ENCODE measurements around the gene OLFM1. TPM values are rescaled to one million over a fixed set of nuclear protein-coding genes. Genes with fewer than 3 reads are reported as not detected.
A peak's percentile ranks its signal among the peaks of the same experiment; 100 is the strongest.
"Not testable (repeated sequence)": the region's sequence is repeated elsewhere in the genome, so short reads cannot be mapped to it uniquely, and the experiment has no call there.

Gene OLFM1
- total RNA-seq, 1 donor from 2014 or later = 5.5 TPM

DNA sequence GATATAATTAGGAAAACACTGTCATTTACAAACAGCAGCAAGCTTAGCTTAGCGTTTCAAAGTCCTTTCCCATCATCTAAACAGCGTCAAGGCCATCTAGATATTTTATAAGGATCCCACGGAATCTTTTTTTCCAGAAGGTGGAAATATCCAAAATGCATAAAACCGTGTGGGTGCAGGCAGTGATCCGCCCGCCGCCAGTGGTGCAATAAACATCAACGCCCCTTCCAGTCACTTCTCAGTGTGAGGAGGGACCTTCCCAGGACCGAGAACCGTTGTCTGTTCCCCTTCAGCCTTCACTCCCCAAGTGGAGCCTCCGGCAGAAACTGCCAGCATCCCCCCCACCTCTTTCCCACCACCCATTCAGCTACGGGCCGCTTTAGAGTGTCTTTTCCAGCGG lies 22.9 kb downstream of the OLFM1 start:
- H3K27ac Mint-ChIP-seq (ENCODE audit: unreplicated experiment) = no peak overlapping the region
- no peak for FAIRE-seq

DNA sequence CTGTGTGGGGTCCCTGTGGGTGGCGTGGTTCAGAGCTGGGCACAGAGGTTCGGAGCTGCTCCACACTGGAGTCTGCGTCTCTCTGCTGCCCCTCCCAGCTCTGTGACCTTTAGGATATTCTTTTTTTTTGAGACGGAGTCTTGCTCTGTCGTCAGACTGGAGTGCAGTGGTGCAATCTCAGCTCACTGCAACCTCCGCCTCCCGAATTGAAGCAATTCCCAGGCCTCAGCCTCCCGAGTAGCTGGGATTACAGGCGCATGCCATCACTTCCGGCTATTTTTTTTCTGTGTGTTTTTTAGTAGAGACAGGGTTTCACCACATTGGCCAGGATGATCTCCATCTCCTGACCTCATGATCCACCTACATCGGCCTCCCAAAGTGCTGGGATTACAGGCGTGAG lies 24.1 kb downstream of the OLFM1 start:
- not testable (repeated sequence) for H2AFZ ChIP-seq (ENCODE audit: low read depth, low read length); FAIRE-seq; DNase-seq (ENCODE audit: low read depth); H3K4me3 ChIP-seq (ENCODE audit: insufficient read depth, low read depth, low read length); H3K36me3 Mint-ChIP-seq (ENCODE audit: low read depth, unreplicated experiment); H3K4me1 Mint-ChIP-seq (ENCODE audit: low read depth, unreplicated experiment); H3K27me3 ChIP-seq (ENCODE audit: insufficient read depth, low read length); H3K36me3 ChIP-seq (ENCODE audit: insufficient read depth, low read length); H3K27ac ChIP-seq (ENCODE audit: low read depth, low read length); H3K4me2 ChIP-seq (ENCODE audit: low read length); H3K9me3 Mint-ChIP-seq (ENCODE audit: unreplicated experiment); H3K9me3 ChIP-seq (ENCODE audit: insufficient read depth, low read depth, low read length); H3K79me2 ChIP-seq (ENCODE audit: insufficient read depth, low read length); H4K20me1 ChIP-seq (ENCODE audit: insufficient read depth, low read length); H3K9ac ChIP-seq (ENCODE audit: low read length); H3K4me1 ChIP-seq (ENCODE audit: insufficient read depth, low read length); H3K27ac Mint-ChIP-seq (ENCODE audit: unreplicated experiment)
- peak overlapping the region; percentile 14 for H3K4me3 Mint-ChIP-seq (ENCODE audit: unreplicated experiment)
- peaks cover 67% of the 10 kb centered on the region for H3K27me3 Mint-ChIP-seq (ENCODE audit: low read depth, unreplicated experiment)

More for the DNA sequence above, 22.9 kb downstream of the OLFM1 start:
- DNase-seq (ENCODE audit: low read depth) = no peak
- Histone ChIP-seq H3K9me3 (ENCODE audit: insufficient read depth, low read depth, low read length) (no peaks in the 10 kb centered on the region), H3K4me1 (ENCODE audit: insufficient read depth, low read length) (no peaks in the 10 kb centered on the region), H3K4me3 (ENCODE audit: insufficient read depth, low read depth, low read length) (no peak overlapping the region), H3K36me3 (ENCODE audit: insufficient read depth, low read length) (no peaks in the 10 kb centered on the region), H3K27me3 (ENCODE audit: insufficient read depth, low read length) (no peaks in the 10 kb centered on the region), H2AFZ (ENCODE audit: low read depth, low read length) (no peak overlapping the region), H3K4me2 (ENCODE audit: low read length) (no peak overlapping the region), H4K20me1 (ENCODE audit: insufficient read depth, low read length) (no peaks in the 10 kb centered on the region), H3K27ac (ENCODE audit: low read depth, low read length) (no peak overlapping the region), H3K9ac (ENCODE audit: low read length) (no peak overlapping the region), H3K79me2 (ENCODE audit: insufficient read depth, low read length) (no peaks in the 10 kb centered on the region)
- no peaks in the 10 kb centered on the region for H3K36me3 Mint-ChIP-seq (ENCODE audit: low read depth, unreplicated experiment)
- no peaks in the 10 kb centered on the region for H3K9me3 Mint-ChIP-seq (ENCODE audit: unreplicated experiment)
- H3K4me3 Mint-ChIP-seq (ENCODE audit: unreplicated experiment) = no peak overlapping the region
- H3K4me1 Mint-ChIP-seq (ENCODE audit: low read depth, unreplicated experiment) = no peaks in the 10 kb centered on the region
- no peak for TF ChIP-seq EZH2 (IDR thresholded peaks at IDR 0.05; ENCODE audit: insufficient read depth, low read length)
- TF ChIP-seq, protein P1, sequence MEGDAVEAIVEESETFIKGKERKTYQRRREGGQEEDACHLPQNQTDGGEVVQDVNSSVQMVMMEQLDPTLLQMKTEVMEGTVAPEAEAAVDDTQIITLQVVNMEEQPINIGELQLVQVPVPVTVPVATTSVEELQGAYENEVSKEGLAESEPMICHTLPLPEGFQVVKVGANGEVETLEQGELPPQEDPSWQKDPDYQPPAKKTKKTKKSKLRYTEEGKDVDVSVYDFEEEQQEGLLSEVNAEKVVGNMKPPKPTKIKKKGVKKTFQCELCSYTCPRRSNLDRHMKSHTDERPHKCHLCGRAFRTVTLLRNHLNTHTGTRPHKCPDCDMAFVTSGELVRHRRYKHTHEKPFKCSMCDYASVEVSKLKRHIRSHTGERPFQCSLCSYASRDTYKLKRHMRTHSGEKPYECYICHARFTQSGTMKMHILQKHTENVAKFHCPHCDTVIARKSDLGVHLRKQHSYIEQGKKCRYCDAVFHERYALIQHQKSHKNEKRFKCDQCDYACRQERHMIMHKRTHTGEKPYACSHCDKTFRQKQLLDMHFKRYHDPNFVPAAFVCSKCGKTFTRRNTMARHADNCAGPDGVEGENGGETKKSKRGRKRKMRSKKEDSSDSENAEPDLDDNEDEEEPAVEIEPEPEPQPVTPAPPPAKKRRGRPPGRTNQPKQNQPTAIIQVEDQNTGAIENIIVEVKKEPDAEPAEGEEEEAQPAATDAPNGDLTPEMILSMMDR (IDR thresholded peaks at IDR 0.05; ENCODE audit: insufficient read depth, low read depth, low read length) = no peak
- H3K27me3 Mint-ChIP-seq (ENCODE audit: low read depth, unreplicated experiment) = peaks cover 59% of the 10 kb centered on the region

DNA sequence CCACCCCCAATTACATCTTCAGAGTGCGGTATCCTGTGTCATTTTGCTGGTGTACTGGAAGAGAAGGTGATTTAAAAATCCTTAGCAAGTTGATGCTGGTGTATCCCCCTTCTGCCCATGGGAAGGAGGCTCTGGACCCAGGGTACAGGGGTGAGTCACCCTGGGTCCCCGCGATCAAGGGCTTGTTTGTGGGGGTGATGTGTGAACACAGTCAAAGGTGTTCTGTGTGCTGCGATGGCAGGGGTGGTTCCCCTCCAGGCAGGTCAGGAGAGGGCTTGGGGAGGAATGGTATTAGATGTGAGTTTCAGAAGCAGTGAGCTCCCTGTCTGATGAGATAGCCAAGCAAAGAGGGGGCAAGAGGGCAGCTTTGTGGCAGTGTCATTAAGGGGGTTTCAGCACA lies 28.9 kb downstream of the OLFM1 start:
- peaks cover 8% of the 10 kb centered on the region for H3K9me3 Mint-ChIP-seq (ENCODE audit: unreplicated experiment)

More for the DNA sequence above, 28.9 kb downstream of the OLFM1 start:
- no peak overlapping the region for H3K9ac ChIP-seq (ENCODE audit: low read length)
- Mint-ChIP-seq H3K36me3 (ENCODE audit: low read depth, unreplicated experiment) (peaks cover 4% of the 10 kb centered on the region), H3K4me1 (ENCODE audit: low read depth, unreplicated experiment) (no peaks in the 10 kb centered on the region), H3K4me3 (ENCODE audit: unreplicated experiment) (no peak overlapping the region), H3K27me3 (ENCODE audit: low read depth, unreplicated experiment) (peaks cover 34% of the 10 kb centered on the region), H3K27ac (ENCODE audit: unreplicated experiment) (no peak overlapping the region)
- no peak overlapping the region for H3K4me3 ChIP-seq (ENCODE audit: insufficient read depth, low read depth, low read length)
- H3K79me2 ChIP-seq (ENCODE audit: insufficient read depth, low read length) = no peaks in the 10 kb centered on the region
- no peaks in the 10 kb centered on the region for H3K27me3 ChIP-seq (ENCODE audit: insufficient read depth, low read length)
- FAIRE-seq = no peak
- no peak for DNase-seq (ENCODE audit: low read depth)
- H2AFZ ChIP-seq (ENCODE audit: low read depth, low read length) = no peak overlapping the region
- peaks cover 5% of the 10 kb centered on the region for H3K9me3 ChIP-seq (ENCODE audit: insufficient read depth, low read depth, low read length)
- no peaks in the 10 kb centered on the region for H4K20me1 ChIP-seq (ENCODE audit: insufficient read depth, low read length)
- no peak for TF ChIP-seq EZH2 (IDR thresholded peaks at IDR 0.05; ENCODE audit: insufficient read depth, low read length)
- TF ChIP-seq, protein P1 (IDR thresholded peaks at IDR 0.05; ENCODE audit: insufficient read depth, low read depth, low read length) = no peak
- no peak overlapping the region for H3K4me2 ChIP-seq (ENCODE audit: low read length)
- no peak overlapping the region for H3K27ac ChIP-seq (ENCODE audit: low read depth, low read length)
- no peaks in the 10 kb centered on the region for H3K36me3 ChIP-seq (ENCODE audit: insufficient read depth, low read length)
- H3K4me1 ChIP-seq (ENCODE audit: insufficient read depth, low read length) = no peaks in the 10 kb centered on the region

All from astrocyte (in vitro differentiated cells and primary cell).